ENCODE measurements around the gene RGS1.

RGS1 gene, protein sequence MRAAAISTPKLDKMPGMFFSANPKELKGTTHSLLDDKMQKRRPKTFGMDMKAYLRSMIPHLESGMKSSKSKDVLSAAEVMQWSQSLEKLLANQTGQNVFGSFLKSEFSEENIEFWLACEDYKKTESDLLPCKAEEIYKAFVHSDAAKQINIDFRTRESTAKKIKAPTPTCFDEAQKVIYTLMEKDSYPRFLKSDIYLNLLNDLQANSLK

DNA sequence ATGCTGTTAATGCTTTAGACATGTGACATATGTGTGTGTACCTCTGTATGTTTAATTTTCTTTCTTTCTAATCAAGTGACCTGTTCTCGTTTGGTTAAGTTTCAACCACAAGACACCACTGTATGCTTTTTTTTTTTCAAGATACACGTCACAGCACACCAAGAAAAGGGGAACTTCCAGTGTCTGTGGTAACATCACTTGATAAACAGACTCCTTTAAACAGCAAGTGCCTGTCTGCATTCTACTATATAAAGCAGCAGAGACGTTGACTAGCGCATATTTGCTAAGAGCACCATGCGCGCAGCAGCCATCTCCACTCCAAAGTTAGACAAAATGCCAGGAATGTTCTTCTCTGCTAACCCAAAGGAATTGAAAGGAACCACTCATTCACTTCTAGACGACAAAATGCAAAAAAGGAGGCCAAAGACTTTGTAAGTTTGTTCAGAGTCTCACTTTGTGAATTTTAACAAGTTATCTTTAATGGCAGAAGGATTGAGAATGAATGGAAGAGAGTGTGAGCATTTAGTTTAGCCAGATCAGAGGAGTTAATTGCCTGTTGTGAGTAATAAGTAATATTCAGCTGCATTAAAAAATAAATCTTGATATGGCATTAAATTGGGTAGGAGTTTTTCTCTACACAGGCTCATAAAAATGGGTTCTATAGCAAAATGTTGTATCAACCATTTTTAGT lies at the start of gene RGS1:
Gene RGS1, plus strand, starts transcription at position 275 of the 691 bp plus-strand sequence. Its CDS starts 20 bp downstream, at position 295.
- no peak for DNase-seq (ENCODE audit: low read depth)

DNA sequence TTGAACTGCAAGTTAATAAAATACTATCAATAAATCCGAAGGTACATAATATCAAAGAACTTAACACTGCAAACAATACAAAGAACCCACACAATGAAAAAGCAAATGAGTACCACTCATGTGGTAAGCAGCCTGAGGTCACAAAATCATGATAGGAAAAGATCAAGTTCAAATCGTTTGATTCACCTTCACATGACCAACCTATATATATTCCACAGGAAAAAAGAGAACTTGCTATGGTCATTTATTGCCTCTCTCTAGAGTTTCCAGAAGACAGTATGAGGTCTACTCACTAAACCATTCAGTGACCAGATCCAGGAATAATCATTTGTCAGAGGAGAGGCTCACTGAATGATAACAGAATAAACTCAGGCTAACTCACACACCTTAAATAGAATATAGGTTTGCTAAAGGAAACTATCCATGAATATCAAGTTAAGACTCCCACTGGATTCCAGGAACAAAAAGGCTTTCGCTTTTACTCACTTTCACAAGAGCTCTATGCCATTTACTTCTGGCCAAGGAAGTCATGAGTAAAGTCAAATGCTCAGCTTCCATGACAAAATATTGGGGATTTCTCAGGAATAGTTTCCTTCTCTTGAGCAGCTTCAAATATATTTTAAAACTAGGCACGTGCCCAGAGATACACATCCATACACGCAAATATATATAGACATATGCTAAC lies 48.3 kb upstream of the RGS1 start:
- no peak for DNase-seq (ENCODE audit: low read depth)

DNA sequence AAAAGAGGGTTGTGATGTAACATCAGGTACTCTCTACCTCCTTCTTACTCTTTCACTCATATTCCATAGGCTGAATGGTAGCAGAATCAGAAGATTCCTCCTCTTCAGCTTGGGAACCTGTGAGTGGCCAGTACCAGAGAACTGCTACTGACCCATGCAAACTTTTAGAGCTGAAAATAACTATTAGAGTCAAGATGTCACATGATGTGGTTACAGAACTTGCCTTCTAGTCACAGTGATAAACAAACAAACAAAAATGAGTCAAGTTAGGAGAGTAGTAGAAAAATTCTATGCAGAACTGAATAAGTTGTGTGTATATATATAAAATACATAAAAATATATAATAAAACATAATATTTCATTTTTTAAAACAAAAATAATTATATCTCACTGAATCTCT lies 47.6 kb upstream of the RGS1 start:
- no peak for DNase-seq (ENCODE audit: low read depth)

- DNase-seq (ENCODE audit: low read depth) = no peak
Observed at GRCh38 chr1:192529031-192529755, 46.4 kb upstream of the RGS1 start.

DNA sequence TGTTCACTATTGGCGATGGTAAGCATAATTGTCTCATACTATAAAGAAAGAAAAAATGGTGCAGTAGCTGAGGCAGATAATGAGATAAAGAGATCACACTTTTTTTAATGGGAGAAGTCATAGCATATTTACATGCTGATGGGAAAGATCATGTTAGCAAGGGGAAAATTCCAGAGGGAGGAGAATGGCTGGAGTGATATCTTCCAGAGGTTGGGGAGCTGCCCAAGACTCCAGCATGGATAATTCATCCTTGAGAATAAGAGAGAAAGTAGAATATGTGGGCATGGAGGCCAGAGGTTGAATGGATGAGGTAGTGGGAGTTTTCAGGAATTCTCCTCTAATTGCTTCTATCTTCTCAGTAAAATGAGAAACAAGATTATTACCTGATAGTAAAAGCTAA lies 45.8 kb upstream of the RGS1 start:
- DNase-seq (ENCODE audit: low read depth) = no peak

GRCh38 chr1:192530254-192530653 lies 45.3 kb upstream of the RGS1 start:
- DNase-seq (ENCODE audit: low read depth) = no peak

DNA sequence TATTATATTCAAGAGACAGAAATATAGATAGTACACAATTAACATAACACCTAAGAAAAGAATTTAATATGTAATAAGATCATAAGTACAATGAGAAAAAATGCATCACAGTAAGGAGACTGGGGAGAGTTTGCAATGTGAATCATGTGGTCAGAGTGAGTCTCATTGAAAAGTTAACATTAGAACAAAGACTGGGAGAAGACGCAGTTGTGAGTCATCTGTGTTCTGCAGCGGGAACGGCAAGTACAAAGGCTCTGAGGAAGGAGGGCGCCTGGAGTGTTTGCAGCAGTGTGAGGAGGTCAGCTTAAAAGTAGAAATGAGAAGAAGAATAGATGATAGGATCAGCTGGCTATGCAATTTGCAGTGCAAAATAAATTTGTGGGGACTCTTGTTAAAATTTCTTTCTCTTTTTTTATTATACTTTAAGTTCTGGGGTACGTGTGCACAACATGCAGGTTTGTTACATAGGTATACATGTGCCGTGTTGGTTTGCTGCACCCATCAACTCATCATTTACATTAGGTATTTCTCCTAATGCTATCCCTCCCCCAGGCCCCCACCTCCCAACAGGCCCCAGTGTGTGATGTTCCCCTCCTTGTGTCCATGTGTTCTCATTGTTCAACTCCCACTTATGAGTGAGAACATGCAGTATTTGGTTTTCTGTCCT lies 44.4 kb upstream of the RGS1 start:
- DNase-seq (ENCODE audit: low read depth) = peak; percentile 77

DNA sequence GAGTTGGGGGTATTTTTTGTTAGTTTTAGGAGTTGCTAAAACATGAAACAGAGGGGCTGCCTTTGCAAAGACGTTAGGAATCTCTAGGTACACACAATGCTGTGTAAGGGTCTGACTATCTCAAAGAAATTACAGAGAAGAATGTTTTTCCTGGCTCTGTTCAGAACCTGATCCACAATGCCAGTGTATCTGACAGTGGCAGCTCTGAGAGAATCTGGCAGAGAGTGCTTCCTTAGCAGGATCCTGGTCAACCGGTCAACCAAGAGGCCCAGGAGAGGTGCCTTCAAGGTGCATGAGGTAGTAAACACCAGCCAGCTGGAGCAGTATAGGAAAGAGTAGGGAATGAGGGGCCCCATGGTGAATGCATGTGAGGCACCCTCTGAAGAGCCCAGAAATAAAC lies 40.9 kb upstream of the RGS1 start:
- no peak for DNase-seq (ENCODE audit: low read depth)

DNA sequence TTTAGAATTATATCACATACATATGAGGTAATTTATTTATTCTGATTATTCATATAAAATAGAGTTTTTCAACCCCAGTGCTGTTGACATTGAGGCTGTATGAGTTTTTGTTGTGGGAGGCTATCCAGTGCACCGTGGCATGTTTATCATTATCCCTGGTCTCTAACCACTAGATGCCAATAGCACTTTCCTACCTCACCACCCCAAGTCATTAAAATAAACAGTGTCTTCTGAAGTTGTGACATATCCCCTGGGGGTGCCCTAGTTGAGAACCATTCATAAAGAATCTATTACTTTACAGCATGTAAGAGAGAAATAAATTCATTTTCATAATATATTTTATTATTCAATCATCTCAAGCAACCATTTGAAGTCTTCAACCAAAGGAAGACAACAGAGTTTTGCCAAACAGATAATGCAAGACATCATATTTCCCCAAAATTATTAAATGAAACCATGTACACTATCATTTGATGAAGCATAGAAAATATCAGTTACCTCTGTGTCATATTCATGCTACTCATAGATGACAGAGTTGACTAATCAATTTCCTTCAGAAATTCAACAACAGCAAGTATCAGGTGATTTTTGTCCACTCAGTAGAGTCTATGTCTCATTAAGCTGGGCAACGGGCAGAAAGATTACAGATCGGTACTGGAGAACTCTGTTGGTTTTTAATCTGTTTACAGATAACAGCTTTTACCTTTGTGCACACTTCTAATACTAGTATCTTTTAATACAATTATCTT lies 39.5 kb upstream of the RGS1 start:
- DNase-seq (ENCODE audit: low read depth) = no peak

GRCh38 chr1:192538407-192539296 lies 36.9 kb upstream of the RGS1 start:
- peak; percentile 66 for DNase-seq (ENCODE audit: low read depth)

DNA sequence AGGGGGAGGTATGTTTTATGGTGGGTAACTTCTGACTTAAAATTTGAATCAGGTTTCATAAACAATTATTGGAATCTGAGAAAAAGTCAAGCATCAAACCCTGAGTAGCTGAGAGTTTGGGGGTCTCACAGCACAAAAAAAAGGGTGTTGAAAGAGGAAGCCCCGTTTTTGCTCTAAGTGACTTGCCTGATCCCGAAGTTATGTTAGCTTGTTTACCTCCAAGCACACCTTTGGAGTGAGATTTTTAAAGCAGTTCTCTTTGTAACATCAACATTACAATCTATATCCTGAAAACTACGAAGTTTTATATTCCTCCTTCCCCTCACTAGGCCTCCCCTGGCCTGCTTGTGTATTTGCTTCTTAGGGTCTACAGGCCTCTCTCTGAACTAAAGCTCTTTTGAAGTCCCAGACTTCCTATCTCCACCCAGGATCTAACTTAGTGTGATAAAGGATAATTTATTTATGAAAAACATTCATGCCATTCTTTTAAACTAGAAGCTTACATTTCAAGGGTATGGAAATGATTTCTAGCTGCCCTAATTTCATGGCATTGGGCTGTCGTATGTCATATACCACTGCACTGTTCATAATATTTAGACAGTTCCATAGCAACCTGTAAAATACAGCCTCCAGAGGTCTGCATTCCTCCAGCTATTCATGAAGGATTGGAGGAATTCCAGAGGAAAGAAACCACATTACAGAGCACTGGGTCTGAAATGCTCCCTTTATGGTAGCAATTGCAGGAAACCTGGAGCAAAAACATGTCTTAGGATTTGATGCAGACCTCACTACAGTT lies 36.1 kb upstream of the RGS1 start:
- DNase-seq (ENCODE audit: low read depth) = peak; percentile 97

DNA sequence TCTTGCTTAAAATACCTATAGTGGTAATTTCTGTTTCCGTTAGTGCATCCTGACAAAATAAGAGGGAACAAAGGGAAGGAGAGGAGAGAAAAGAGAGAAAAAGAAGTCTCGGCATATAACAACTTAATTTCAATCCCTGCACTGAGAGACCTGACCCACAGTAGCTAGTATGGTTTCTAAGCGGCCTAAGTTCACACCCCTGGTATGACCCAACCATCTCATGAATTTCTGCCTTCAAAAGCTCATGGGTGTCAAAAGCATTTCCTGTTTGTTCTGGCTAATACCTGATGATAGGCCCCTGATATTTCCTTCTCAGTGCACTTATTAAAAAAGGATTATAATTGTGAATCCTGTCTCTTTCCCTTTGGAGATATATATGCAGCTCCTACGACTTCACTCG lies 32.1 kb upstream of the RGS1 start:
- no peak for DNase-seq (ENCODE audit: low read depth)

DNA sequence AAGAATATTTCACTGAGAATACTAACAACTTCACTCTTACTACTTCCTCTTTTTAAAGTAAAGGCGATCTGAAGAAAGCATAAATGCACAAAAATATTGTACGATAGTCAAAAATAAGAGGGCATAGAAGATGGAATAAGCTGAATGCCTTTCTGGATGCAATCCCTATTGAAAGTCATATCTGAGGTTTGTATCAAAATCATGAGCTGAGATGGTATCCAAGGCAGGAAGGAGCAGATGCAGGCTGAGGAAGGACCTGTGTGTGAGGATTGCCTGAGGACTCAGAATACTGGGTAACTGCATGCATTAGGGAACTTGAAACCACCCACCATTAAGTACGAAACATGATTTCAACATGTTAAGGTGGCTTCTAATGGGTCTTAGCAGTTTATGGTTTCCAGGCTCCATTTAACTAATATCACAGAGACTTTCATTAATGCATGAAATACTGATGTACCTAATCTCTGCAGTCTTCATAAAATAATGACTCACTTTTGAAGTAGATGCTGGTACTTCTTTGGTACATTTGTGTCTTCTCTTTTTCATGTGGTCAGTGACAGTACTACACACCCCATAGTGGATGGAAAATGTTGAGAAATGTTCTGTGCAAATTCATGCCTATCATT lies 29.6 kb upstream of the RGS1 start:
- no peak for DNase-seq (ENCODE audit: low read depth)

GRCh38 chr1:192546596-192547190 lies 28.9 kb upstream of the RGS1 start:
- DNase-seq (ENCODE audit: low read depth) = no peak

GRCh38 chr1:192547501-192547900 lies 28.1 kb upstream of the RGS1 start:
- DNase-seq (ENCODE audit: low read depth) = no peak

- no peak for DNase-seq (ENCODE audit: low read depth)
Observed at GRCh38 chr1:192549937-192550336, 25.6 kb upstream of the RGS1 start.

DNA sequence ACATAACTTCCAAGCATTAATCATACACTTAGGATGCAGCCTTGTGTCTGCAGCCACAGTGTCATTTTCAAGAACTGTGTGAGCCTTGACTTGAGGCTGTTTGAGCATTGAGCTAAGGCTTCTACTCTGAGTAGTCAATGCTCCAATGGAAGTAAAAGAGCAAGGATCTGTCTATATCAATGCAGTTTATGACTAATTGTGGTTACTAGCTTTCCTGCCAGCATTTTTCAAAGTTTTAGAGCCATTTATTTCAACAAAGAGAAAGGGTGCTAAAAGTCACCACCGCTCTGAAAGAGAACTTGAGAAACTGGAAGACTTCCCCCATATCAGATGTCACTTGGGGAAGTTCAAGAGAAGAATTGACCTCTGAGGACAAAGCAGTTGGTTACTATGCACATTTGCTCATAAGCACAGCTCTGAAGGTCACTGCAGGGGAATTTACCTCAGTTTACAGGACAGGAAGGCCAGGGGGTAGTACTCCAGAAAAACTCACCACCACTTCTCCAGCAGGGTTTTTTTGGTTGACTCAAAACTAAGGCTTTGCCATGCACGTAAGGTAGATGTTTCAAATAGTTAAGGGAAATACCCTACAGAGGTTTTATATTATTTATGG lies 24.5 kb upstream of the RGS1 start:
- peak; percentile 90 for DNase-seq (ENCODE audit: low read depth)

- no peak for DNase-seq (ENCODE audit: low read depth)
Observed at GRCh38 chr1:192552760-192553191, 22.8 kb upstream of the RGS1 start.

Data from stromal cell of bone marrow (primary cell).